OCI-LY7 (cell line): ENCODE results near the gene GPR132. TPM values are rescaled to one million over a fixed set of nuclear protein-coding genes. Genes with fewer than 3 reads are reported as not detected.
A peak's percentile ranks its signal among the peaks of the same experiment; 100 is the strongest.

ENCODE experiments used
- BruUV-seq: library from RNA; stranded (reverse); fragments of 400-500 nt; replicated peaks from 2 replicates; lab custom pipeline; 2021; lab: Mats Ljungman, UMichigan
- CTCF ChIA-PET: fragments of 300-600 bp; sonication (Branson Sonifier 250); formaldehyde crosslinking; loops from one replicate; lab custom pipeline; 2022; ENCODE audit warnings: antibody characterized with exemption; ENCODE audit not compliant: unreplicated experiment; lab: Charles Lee
- POLR2A ChIA-PET: fragments of 300-600 bp; sonication (Branson Sonifier 250); formaldehyde crosslinking; loops from one replicate; lab custom pipeline; 2022; ENCODE audit warnings: antibody characterized with exemption; lab: Charles Lee
- DNase-seq: peaks from one replicate; pipeline ENCODE4 v3.0.0-alpha.2; 2015; ENCODE audit warnings: low spot score
- H2AFZ ChIP-seq: fragments of 200-600 bp; sonication (generic), shearing (Covaris generic); 2 replicates; pipeline ENCODE4 v1.6.1; 2014; ENCODE audit warnings: mild to moderate bottlenecking, antibody characterized with exemption, low read length, moderate library complexity
- H3K27ac ChIP-seq: fragments of 200-600 bp; sonication (generic); 2 replicates; pipeline ENCODE4 v1.5.1; 2014; ENCODE audit warnings: mixed run types, low read depth, mild to moderate bottlenecking, moderate library complexity, low read length, inconsistent platforms; ENCODE audit not compliant: poor library complexity, severe bottlenecking
- H3K36me3 ChIP-seq: fragments of 200-600 bp; sonication (generic); 2 replicates; pipeline ENCODE4 v1.6.1; 2014; ENCODE audit warnings: mild to moderate bottlenecking, antibody characterized with exemption, low read length, moderate library complexity, mixed read lengths; ENCODE audit not compliant: insufficient read depth
- H3K4me1 ChIP-seq: fragments of 200-600 bp; sonication (generic); 2 replicates; pipeline ENCODE4 v1.5.1; 2014; ENCODE audit warnings: mild to moderate bottlenecking, low read length; ENCODE audit not compliant: insufficient read depth, poor library complexity, severe bottlenecking
- H3K4me2 ChIP-seq: fragments of 200-600 bp; sonication (generic); 2 replicates; pipeline ENCODE4 v1.6.1; 2014; ENCODE audit warnings: mild to moderate bottlenecking, low read length
- H3K4me3 ChIP-seq: fragments of 200-600 bp; sonication (generic); 2 replicates; pipeline ENCODE4 v1.5.1; 2014; ENCODE audit warnings: mild to moderate bottlenecking, low read depth, low read length; ENCODE audit not compliant: poor library complexity, severe bottlenecking
- H3K79me2 ChIP-seq: fragments of 200-600 bp; sonication (generic); 2 replicates; pipeline ENCODE4 v1.6.1; 2016; ENCODE audit warnings: low read depth, mild to moderate bottlenecking, low read length, moderate library complexity, mixed read lengths; ENCODE audit not compliant: insufficient read depth
- H3K9me2 ChIP-seq: fragments of 200-600 bp; sonication (generic); 2 replicates; pipeline ENCODE4 v1.6.1; 2016; ENCODE audit warnings: mild to moderate bottlenecking, low read length, mixed read lengths; ENCODE audit not compliant: insufficient read depth
- H3K9me3 ChIP-seq: fragments of 200-600 bp; sonication (generic); 2 replicates; pipeline ENCODE4 v1.6.1; 2014; ENCODE audit warnings: mild to moderate bottlenecking, mixed run types, low read length, mixed read lengths
- H4K20me1 ChIP-seq: fragments of 200-600 bp; sonication (generic); 2 replicates; pipeline ENCODE4 v1.6.1; 2014; ENCODE audit warnings: mild to moderate bottlenecking, antibody characterized with exemption, low read length, moderate library complexity, mixed read lengths; ENCODE audit not compliant: insufficient read depth
- CTCF ChIP-seq: fragments of 200-600 bp; sonication (generic); conservative IDR thresholded peaks from 2 replicates; pipeline ENCODE4 v1.5.1; 2014; ENCODE audit warnings: mild to moderate bottlenecking, antibody characterized with exemption, low read length, moderate library complexity, mixed read lengths
- EZH2phosphoT487 ChIP-seq: fragments of 200-600 bp; sonication (generic); IDR thresholded peaks from 2 replicates; pipeline ENCODE4 v1.6.1; 2018; ENCODE audit warnings: low read depth, borderline replicate concordance, mild to moderate bottlenecking, mixed run types, antibody characterized with exemption, low read length, moderate library complexity, mixed read lengths
- intact Hi-C: fragments of 100-400 bp; cut with micrococcal nuclease; formaldehyde crosslinking; loops from one replicate; pipeline ENCODE4 v1.10.0; 2022; ENCODE audit not compliant: unreplicated experiment
- total RNA-seq, 2 experiments: library from RNA; depleted of rRNA in 1 of 2; stranded (reverse); fragments of >200 nt in 1 of 2; shearing (Covaris generic) in 1 of 2; gene quantifications; 2 replicates each; pipeline ENCODE4 v1.2.3, GENCODE V29; 2014 to 2022

Gene GPR132
- total RNA-seq, 2 experiments from 2014 or later = 1.0 to 3.0 TPM

DNA sequence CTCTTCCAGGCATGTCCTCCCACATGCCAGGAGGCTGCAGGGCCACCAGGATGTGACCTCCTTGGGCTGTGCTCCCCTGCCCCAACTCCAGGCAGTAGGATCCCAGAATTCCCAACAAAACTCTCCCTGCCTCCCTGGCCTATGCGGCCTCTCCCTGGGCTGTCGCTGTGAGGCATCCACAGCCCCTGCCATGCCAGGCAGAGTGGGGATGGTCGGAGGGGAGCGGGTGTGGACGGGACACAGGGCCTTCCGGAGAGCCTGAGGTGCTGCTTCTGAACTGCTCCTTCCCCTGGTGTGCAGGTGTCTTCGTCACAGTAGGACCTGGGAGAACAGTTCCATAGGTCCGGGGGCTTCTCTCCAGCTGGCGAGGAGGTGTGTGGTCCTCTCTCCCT, 18.3 kb downstream of the GPR132 start:
- Histone ChIP-seq H3K4me1 (peaks cover 4% of the 10 kb centered on the region), H3K4me3 (no peak overlapping the region), H3K36me3 (no peaks in the 10 kb centered on the region), H2AFZ (no peak overlapping the region), H3K79me2 (no peaks in the 10 kb centered on the region), H3K4me2 (no peak overlapping the region), H4K20me1 (no peaks in the 10 kb centered on the region), H3K27ac (no peak overlapping the region), H3K9me2 (no peaks in the 10 kb centered on the region), H3K9me3 (no peaks in the 10 kb centered on the region)
- intact Hi-C loops = no loop called here
- ChIA-PET POLR2A (interaction anchor here (0.8 kb wide), 1 partner anchor 35 kb away, joined by 6 read pairs; no protein-coding TSS in a partner anchor), CTCF (interaction anchor here (0.8 to 1.2 kb wide), 3 partner anchors 63 to 77 kb away, joined by 3 to 4 read pairs (median 4); no protein-coding TSS in a partner anchor)
- BruUV-seq = no TSS peak
- DNase-seq = no peak
- TF ChIP-seq EZH2phosphoT487 (no peak), CTCF (no peak)

- intact Hi-C loops = loop anchor here (1.0 to 2.0 kb wide), 3 partner anchors 25 to 149 kb away; partner anchors contain the start of gene CDCA4
- Histone ChIP-seq H4K20me1 (no peaks in the 10 kb centered on the region), H2AFZ (peak overlapping the region; percentile 63; the same call in 1 of the 2 replicates), H3K9me2 (no peaks in the 10 kb centered on the region), H3K36me3 (no peaks in the 10 kb centered on the region), H3K27ac (no peak overlapping the region), H3K4me3 (no peak overlapping the region), H3K4me2 (peak overlapping the region; percentile 51; the same call in 1 of the 2 replicates), H3K9me3 (no peaks in the 10 kb centered on the region), H3K79me2 (no peaks in the 10 kb centered on the region), H3K4me1 (peaks cover 4% of the 10 kb centered on the region)
- TF ChIP-seq EZH2phosphoT487 (no peak), CTCF (peak; percentile 100)
- BruUV-seq = no TSS peak
- ChIA-PET POLR2A (interaction anchor here (0.8 to 1.2 kb wide), 3 partner anchors 22 to 77 kb away, joined by 3 to 6 read pairs (median 6); no protein-coding TSS in a partner anchor), CTCF (interaction anchor here (0.6 to 1.2 kb wide), 6 partner anchors 11 to 80 kb away, joined by 3 to 4 read pairs (median 4); partner anchors contain the start of gene GPR132)
- peak; percentile 90 for DNase-seq
These were observed 19.4 kb downstream of the GPR132 start for GRCh38 chr14:105045710-105046326.

GRCh38 chr14:105043641-105044040, 21.6 kb downstream of the GPR132 start:
- H3K9me2 ChIP-seq = no peaks in the 10 kb centered on the region
- H3K4me1 ChIP-seq = peaks cover 4% of the 10 kb centered on the region
- H3K4me2 ChIP-seq = no peak overlapping the region
- H3K79me2 ChIP-seq = no peaks in the 10 kb centered on the region
- intact Hi-C loops = loop anchor here (2.0 kb wide), 2 partner anchors 23 to 147 kb away; partner anchors contain the start of gene CDCA4
- no peak overlapping the region for H2AFZ ChIP-seq
- TF ChIP-seq CTCF = no peak
- TF ChIP-seq EZH2phosphoT487 = no peak
- H3K36me3 ChIP-seq = no peaks in the 10 kb centered on the region
- H3K9me3 ChIP-seq = no peaks in the 10 kb centered on the region
- no peak overlapping the region for H3K4me3 ChIP-seq
- CTCF ChIA-PET = no interaction called here
- BruUV-seq = no TSS peak
- no peaks in the 10 kb centered on the region for H4K20me1 ChIP-seq
- H3K27ac ChIP-seq = no peak overlapping the region
- POLR2A ChIA-PET = no interaction called here
- no peak for DNase-seq
